A549 (cell line): ENCODE measurements around the gene BAIAP2L1. TPM values are rescaled to one million over a fixed set of nuclear protein-coding genes. Genes with fewer than 3 reads are reported as not detected.
A peak's percentile ranks its signal among the peaks of the same experiment; 100 is the strongest.

Experiments used
- ATAC-seq, 2 experiments: fragments of 200-7000 bp in 1 of 2; fragments of >200 bp in 1 of 2; cut with Nextera tagmentation in 1 of 2; cut with Tn5 transposase in 1 of 2; 3 replicates each; pipeline versions ENCODE4 v1.8.0 to v1.9.1; 2018 to 2020; ENCODE audit warnings: mild to moderate bottlenecking in 1 of 2, moderate library complexity in 1 of 2
- CTCF ChIA-PET: fragments of 300-600 bp; sonication (Branson Sonifier 250); formaldehyde crosslinking; extraction: SDS; loops from one replicate; lab custom pipeline; 2021; ENCODE audit warnings: antibody characterized with exemption, inconsistent platforms; lab: Yijun Ruan, JAX
- POLR2A ChIA-PET: fragments of 350-600 bp; formaldehyde crosslinking; extraction: SDS; loops from one replicate; lab custom pipeline; 2021; ENCODE audit warnings: antibody characterized with exemption, inconsistent platforms; lab: Yijun Ruan, JAX
- DNase-seq, 2 experiments: peaks; one replicate each; pipeline versions ENCODE4 v3.0.0 to v3.0.0-alpha.2; 2011 to 2016; ENCODE audit warnings: low read depth in 1 of 2, low spot score in 1 of 2
- FAIRE-seq: peaks from 2 replicates; lab custom pipeline; 2011; peaks lifted over from hg19 to GRCh38; lab: Jason Lieb, UNC
- H3K27ac ChIP-seq, 2 experiments: fragments of >200 bp; sonication (Bioruptor Twin); formaldehyde crosslinking; 3 replicates each; pipeline ENCODE4 v1.5.1; 2016 to 2017
- H3K4me1 ChIP-seq: fragments of >200 bp; sonication (Bioruptor Twin); formaldehyde crosslinking; 3 replicates; pipeline ENCODE4 v1.6.1; 2016
- H3K4me2 ChIP-seq: fragments of >200 bp; sonication (Bioruptor Twin); formaldehyde crosslinking; 3 replicates; pipeline ENCODE4 v1.6.1; 2016
- H3K4me3 ChIP-seq: fragments of >200 bp; sonication (Bioruptor Twin); formaldehyde crosslinking; 3 replicates; pipeline ENCODE4 v1.5.1; 2016
- H3K9me3 ChIP-seq: fragments of >200 bp; sonication (Bioruptor Twin); formaldehyde crosslinking; 3 replicates; pipeline ENCODE4 v1.6.1; 2016
- BCL3 ChIP-seq: fragments of >200 bp; sonication (Bioruptor Twin); formaldehyde crosslinking; IDR thresholded peaks from 3 replicates; pipeline ENCODE4 v1.6.1; 2016
- CEBPB ChIP-seq, 2 experiments: fragments of >200 bp in 1 of 2; sonication (Bioruptor Twin) in 1 of 2; formaldehyde crosslinking in 1 of 2; IDR thresholded peaks; 2 replicates each; pipeline ENCODE4 v1.6.1; 2012 to 2016
- CHD2 ChIP-seq: fragments of 150-350 bp; IDR thresholded peaks from 2 replicates; pipeline ENCODE4 v1.6.1; 2014; ENCODE audit warnings: low read length; ENCODE audit not compliant: partially characterized antibody
- HOXB5 ChIP-seq: fragments of 250-450 bp; sonication (Bioruptor Pico); IDR thresholded peaks from 2 replicates; pipeline ENCODE4 v1.5.0; 2020; ENCODE audit warnings: mild to moderate bottlenecking, moderate library complexity
- JUN ChIP-seq, 2 experiments: fragments of >200 bp; sonication (Bioruptor Twin); formaldehyde crosslinking; IDR thresholded peaks; 2 replicates in 1 of 2; 3 replicates in 1 of 2; pipeline ENCODE4 v1.6.1; 2016 to 2017
- JUNB ChIP-seq: fragments of >200 bp; sonication (Bioruptor Twin); formaldehyde crosslinking; IDR thresholded peaks from 2 replicates; pipeline ENCODE4 v1.6.1; 2016
- KDM5A ChIP-seq: fragments of 200-600 bp; sonication (generic); IDR thresholded peaks from 2 replicates; pipeline ENCODE4 v1.6.1; 2016; ENCODE audit warnings: antibody characterized with exemption, mild to moderate bottlenecking
- MAFK ChIP-seq: fragments of 450-650 bp; IDR thresholded peaks from 2 replicates; pipeline ENCODE4 v1.6.1; 2014; ENCODE audit not compliant: partially characterized antibody
- MYC ChIP-seq: IDR thresholded peaks from 2 replicates; pipeline ENCODE4 v1.6.1; 2012; ENCODE audit warnings: mild to moderate bottlenecking, inconsistent platforms, low read length, improper control_type of control experiment, borderline replicate concordance
- NPAS2 ChIP-seq: fragments of 250-450 bp; sonication (Bioruptor Pico); IDR thresholded peaks from 2 replicates; pipeline ENCODE4 v1.8.0; 2022; ENCODE audit warnings: mild to moderate bottlenecking, moderate library complexity, borderline replicate concordance
- NR3C1 ChIP-seq: fragments of >200 bp; sonication (Bioruptor Twin); formaldehyde crosslinking; IDR thresholded peaks from 3 replicates; pipeline ENCODE4 v1.6.1; 2017
- PBX3 ChIP-seq: IDR thresholded peaks from 2 replicates; pipeline ENCODE4 v1.6.1; 2012
- POLR2AphosphoS2 ChIP-seq: conservative IDR thresholded peaks from 2 replicates; pipeline ENCODE4 v1.6.1; 2012; ENCODE audit warnings: low read length, improper control_type of control experiment, inconsistent platforms
- RAD21 ChIP-seq, 2 experiments: fragments of >200 bp in 1 of 2; sonication (Bioruptor Twin) in 1 of 2; formaldehyde crosslinking in 1 of 2; IDR thresholded peaks in 1 of 2; conservative IDR thresholded peaks in 1 of 2; 2 replicates in 1 of 2; 3 replicates in 1 of 2; pipeline ENCODE4 v1.6.1; 2012 to 2018; ENCODE audit warnings: inconsistent platforms in 1 of 2
- SREBF2 ChIP-seq: fragments of 450-650 bp; IDR thresholded peaks from 2 replicates; pipeline ENCODE4 v1.6.1; 2014; ENCODE audit warnings: mild to moderate bottlenecking, moderate library complexity
- TFCP2L1 ChIP-seq: fragments of 250-450 bp; sonication (Bioruptor Pico); IDR thresholded peaks from 2 replicates; pipeline ENCODE4 v1.5.0; 2021; ENCODE audit warnings: mild to moderate bottlenecking
- ZFP36 ChIP-seq: fragments of 450-650 bp; IDR thresholded peaks from 2 replicates; pipeline ENCODE4 v1.6.1; 2014; ENCODE audit warnings: borderline replicate concordance; ENCODE audit not compliant: partially characterized antibody
- ZNF302 ChIP-seq: fragments of 250-450 bp; sonication (Bioruptor Pico); IDR thresholded peaks from 2 replicates; pipeline ENCODE4 v1.9.0; 2021; ENCODE audit warnings: inconsistent platforms, mild to moderate bottlenecking, moderate library complexity
- WGBS: methylation state at CpG from one replicate; pipeline ENCODE4 v1.1.6; 2017; ENCODE audit errors: missing lambda C conversion rate; 5-methylcytosine and 5-hydroxymethylcytosine counted together
- polyA plus RNA-seq, 4 experiments: library from polyadenylated mRNA; depleted of rRNA in 3 of 4; stranded (reverse); fragments of >200 nt; fragmentation: RNase III in 1 of 4; extraction: RNeasy Plus Mini Kit Qiagen cat#74134 plus additional on column Dnase treatment in 1 of 4; gene quantifications; 2 replicates in 3 of 4; 3 replicates in 1 of 4; pipeline ENCODE4 v1.2.3, GENCODE V29; 2011 to 2017
- TF ChIP-seq, protein P1 (sequence below): fragments of 150-350 bp; IDR thresholded peaks from 2 replicates; pipeline ENCODE4 v1.6.1; 2014; ENCODE audit warnings: low read depth, mild to moderate bottlenecking, low read length
- TF ChIP-seq, protein P2 (sequence below): fragments of 250-450 bp; sonication (Bioruptor Pico); IDR thresholded peaks from 2 replicates; pipeline ENCODE4 v1.5.0; 2021; ENCODE audit warnings: mild to moderate bottlenecking, moderate library complexity, borderline replicate concordance

Gene BAIAP2L1
- polyA plus RNA-seq, 2 of the 4 experiments (the other 2 are of a cell fraction): 39.4 to 89.3 TPM

DNA sequence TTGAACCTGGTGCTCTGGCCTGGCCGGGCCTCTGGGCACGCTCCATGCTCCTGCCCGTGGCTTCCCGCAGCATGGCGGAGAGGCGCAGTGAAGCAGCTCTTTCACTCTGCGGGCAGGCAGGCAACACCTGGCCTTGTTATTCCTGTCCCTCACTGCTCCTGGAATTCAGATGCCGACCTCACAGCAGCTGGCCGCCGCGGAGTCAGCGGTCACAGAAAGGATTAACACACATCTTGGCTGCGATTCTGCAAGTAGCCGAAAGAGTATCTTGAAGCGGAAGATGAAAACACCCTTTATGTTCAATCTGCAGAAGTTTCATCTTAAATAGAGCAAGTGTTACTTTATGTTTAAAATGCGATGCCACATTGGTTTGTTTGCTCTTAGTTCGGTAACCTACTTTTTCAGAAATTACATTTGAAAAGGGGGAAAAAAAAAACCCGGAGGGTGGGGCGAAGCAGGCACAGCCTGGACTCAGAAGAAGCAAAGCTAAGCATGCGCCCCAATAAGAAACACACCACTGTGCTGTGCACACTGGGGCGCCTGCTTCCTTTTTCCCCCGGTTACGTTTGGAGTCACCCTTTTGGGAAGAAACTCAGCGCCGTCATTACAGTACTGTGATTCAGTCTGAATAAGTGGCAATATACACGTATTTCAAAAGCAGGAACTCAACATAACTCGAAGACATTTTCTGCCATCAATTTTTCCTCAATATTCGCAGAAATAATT, 77.1 kb downstream of the BAIAP2L1 start:
- DNase-seq (no peak), FAIRE-seq (no peak), ATAC-seq (no peak)
- Histone ChIP-seq H3K9me3 (no peaks in the 10 kb centered on the region), H3K4me3 (no peak overlapping the region), H3K4me2 (no peak overlapping the region), H3K27ac (no peak overlapping the region), H3K4me1 (no peaks in the 10 kb centered on the region)
- ChIA-PET POLR2A (no interaction called here), CTCF (interaction anchor here (1.0 to 5.6 kb wide), 4 partner anchors 21 to 517 kb away, joined by 3 to 34 read pairs (median 4); partner anchors contain the start of gene BAIAP2L1)
- 92% methylated on average over 28 of the region's 28 CpGs for WGBS
- no peak for TF ChIP-seq MYC
- no peak for TF ChIP-seq POLR2AphosphoS2

- DNase-seq (peak in 1 of 2 experiments; percentile 33), ATAC-seq (peak; percentile 48 to 59; a peak in 3 of 6 replicates), FAIRE-seq (no peak)
- ChIA-PET CTCF (interaction anchor here (1.0 to 5.6 kb wide), 5 partner anchors 79 to 519 kb away, joined by 4 to 34 read pairs (median 5); partner anchors contain the start of gene BAIAP2L1), POLR2A (interaction anchor here (1.1 kb wide), 1 partner anchor 79 kb away, joined by 3 read pairs; the partner anchor contains the start of gene BAIAP2L1)
- TF ChIP-seq JUNB: no peak
- TF ChIP-seq RAD21 (conservative IDR thresholded peaks at IDR 0.05 in 1 of 2, IDR thresholded peaks at IDR 0.05 in 1 of 2): peak in 1 of 2 experiments; percentile 35; a peak in 2 of 5 replicates
- TF ChIP-seq CHD2: no peak
- H3K27ac ChIP-seq: no peak overlapping the region
- WGBS: 95% methylated on average over 24 of the region's 24 CpGs
- no peak overlapping the region for H3K4me2 ChIP-seq
- no peaks in the 10 kb centered on the region for H3K9me3 ChIP-seq
- H3K4me3 ChIP-seq: no peak overlapping the region
- no peaks in the 10 kb centered on the region for H3K4me1 ChIP-seq
Observed at GRCh38 chr7:98322331-98323270, 78.3 kb downstream of the BAIAP2L1 start.

- no peaks in the 10 kb centered on the region for H3K4me1 ChIP-seq
- DNase-seq: no peak
- no peak overlapping the region for H3K27ac ChIP-seq
- FAIRE-seq: no peak
- TF ChIP-seq JUNB (no peak), MYC (no peak), BCL3 (no peak), ZNF302 (CRISPR knock-in tag) (no peak), PBX3 (no peak), SREBF2 (no peak), RAD21 (conservative IDR thresholded peaks at IDR 0.05 in 1 of 2, IDR thresholded peaks at IDR 0.05 in 1 of 2) (no peak), JUN (IDR thresholded peaks at IDR 0.05) (no peak), MAFK (no peak), NR3C1 (no peak), NPAS2 (CRISPR knock-in tag) (no peak), CEBPB (IDR thresholded peaks at IDR 0.05) (no peak), ZFP36 (no peak), HOXB5 (CRISPR knock-in tag) (no peak), KDM5A (no peak), TFCP2L1 (CRISPR knock-in tag) (no peak)
- TF ChIP-seq, protein P1, sequence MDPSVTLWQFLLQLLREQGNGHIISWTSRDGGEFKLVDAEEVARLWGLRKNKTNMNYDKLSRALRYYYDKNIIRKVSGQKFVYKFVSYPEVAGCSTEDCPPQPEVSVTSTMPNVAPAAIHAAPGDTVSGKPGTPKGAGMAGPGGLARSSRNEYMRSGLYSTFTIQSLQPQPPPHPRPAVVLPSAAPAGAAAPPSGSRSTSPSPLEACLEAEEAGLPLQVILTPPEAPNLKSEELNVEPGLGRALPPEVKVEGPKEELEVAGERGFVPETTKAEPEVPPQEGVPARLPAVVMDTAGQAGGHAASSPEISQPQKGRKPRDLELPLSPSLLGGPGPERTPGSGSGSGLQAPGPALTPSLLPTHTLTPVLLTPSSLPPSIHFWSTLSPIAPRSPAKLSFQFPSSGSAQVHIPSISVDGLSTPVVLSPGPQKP: no peak
- TF ChIP-seq, protein P2, sequence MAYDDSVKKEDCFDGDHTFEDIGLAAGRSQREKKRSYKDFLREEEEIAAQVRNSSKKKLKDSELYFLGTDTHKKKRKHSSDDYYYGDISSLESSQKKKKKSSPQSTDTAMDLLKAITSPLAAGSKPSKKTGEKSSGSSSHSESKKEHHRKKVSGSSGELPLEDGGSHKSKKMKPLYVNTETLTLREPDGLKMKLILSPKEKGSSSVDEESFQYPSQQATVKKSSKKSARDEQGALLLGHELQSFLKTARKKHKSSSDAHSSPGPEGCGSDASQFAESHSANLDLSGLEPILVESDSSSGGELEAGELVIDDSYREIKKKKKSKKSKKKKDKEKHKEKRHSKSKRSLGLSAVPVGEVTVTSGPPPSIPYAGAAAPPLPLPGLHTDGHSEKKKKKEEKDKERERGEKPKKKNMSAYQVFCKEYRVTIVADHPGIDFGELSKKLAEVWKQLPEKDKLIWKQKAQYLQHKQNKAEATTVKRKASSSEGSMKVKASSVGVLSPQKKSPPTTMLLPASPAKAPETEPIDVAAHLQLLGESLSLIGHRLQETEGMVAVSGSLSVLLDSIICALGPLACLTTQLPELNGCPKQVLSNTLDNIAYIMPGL (CRISPR knock-in tag): no peak
- POLR2A ChIA-PET: interaction anchor here (0.6 to 1.0 kb wide), 2 partner anchors 80 to 1171 kb away, joined by 3 read pairs; partner anchors contain the start of gene BAIAP2L1
- CTCF ChIA-PET: interaction anchor here (1.4 to 1.8 kb wide), 2 partner anchors 99 to 520 kb away, joined by 4 to 5 read pairs; no protein-coding TSS in a partner anchor
- H3K4me3 ChIP-seq: no peak overlapping the region
- no peak overlapping the region for H3K4me2 ChIP-seq
- WGBS: 85% methylated on average over 10 of the region's 10 CpGs
- no peak for ATAC-seq
- no peaks in the 10 kb centered on the region for H3K9me3 ChIP-seq
Observed at GRCh38 chr7:98321301-98321700, 79.6 kb downstream of the BAIAP2L1 start.
